Endothelial cell of umbilical vein (primary cell): ENCODE measurements around the gene TRIM61.
"Not testable (repeated sequence)": the region's sequence is repeated elsewhere in the genome, so short reads cannot be mapped to it uniquely, and the experiment has no call there.

Source experiments
- CTCF ChIP-seq, 2 donors: IDR thresholded peaks; 1 replicate in 1 of 2; 2 replicates in 1 of 2; pipeline ENCODE4 v1.5.1; 2011; ENCODE audit warnings: low read length in 2 of 2, mild to moderate bottlenecking in 2 of 2, moderate library complexity in 2 of 2, control low read depth in 1 of 2, inconsistent platforms in 1 of 2, low read depth in 1 of 2; ENCODE audit not compliant: insufficient read depth in 1 of 2; ENCODE audit errors: extremely low read depth in 1 of 2
- EZH2 ChIP-seq: IDR thresholded peaks from 2 replicates; pipeline ENCODE4 v1.6.1; 2012; ENCODE audit warnings: borderline replicate concordance, low read depth, mild to moderate bottlenecking, moderate library complexity, low read length, inconsistent platforms; ENCODE audit not compliant: severe bottlenecking
- FOS ChIP-seq: IDR thresholded peaks from 2 replicates; pipeline ENCODE4 v1.6.1; 2011; ENCODE audit warnings: mild to moderate bottlenecking, low read length, moderate library complexity, borderline replicate concordance; ENCODE audit not compliant: insufficient read depth
- GATA2 ChIP-seq: IDR thresholded peaks from 2 replicates; pipeline ENCODE4 v1.7.0; 2011; ENCODE audit warnings: low read depth, mild to moderate bottlenecking, moderate library complexity, mixed read lengths, low read length; ENCODE audit not compliant: insufficient read length, insufficient read depth
- JUN ChIP-seq: IDR thresholded peaks from 2 replicates; pipeline ENCODE4 v1.6.1; 2011; ENCODE audit warnings: borderline replicate concordance, low read depth; ENCODE audit not compliant: insufficient read length, insufficient read depth
- MAX ChIP-seq: IDR thresholded peaks from 2 replicates; pipeline ENCODE4 v1.6.1; 2011; ENCODE audit not compliant: insufficient read depth, insufficient read length
- MYC ChIP-seq: IDR thresholded peaks from one replicate; pipeline ENCODE4 v1.6.1; 2011; ENCODE audit warnings: mild to moderate bottlenecking, low read depth, low read length
- POLR2A ChIP-seq: IDR thresholded peaks from 2 replicates; pipeline ENCODE4 v1.6.1; 2012; ENCODE audit warnings: low read depth, mild to moderate bottlenecking, control low read depth, low read length
- POLR2AphosphoS5 ChIP-seq: IDR thresholded peaks from 2 replicates; pipeline ENCODE4 v1.6.1; 2012; ENCODE audit warnings: low read depth, mild to moderate bottlenecking, control low read depth, low read length, moderate library complexity; ENCODE audit not compliant: insufficient read depth

GRCh38 chr4:164935865-164936606 is 41.4 kb downstream of the TRIM61 start:
- not testable (repeated sequence) for TF ChIP-seq CTCF (IDR thresholded peaks at IDR 0.05; ENCODE audit: extremely low read depth in 1 of 2, insufficient read depth in 1 of 2, low read depth in 1 of 2, low read length in 2 of 2); POLR2A; MAX; POLR2AphosphoS5; JUN; EZH2; GATA2; MYC; FOS
